ENCODE data around the gene TMED1. TPM values are rescaled to one million over a fixed set of nuclear protein-coding genes. Genes with fewer than 3 reads are reported as not detected.

TMED1 gene
- total RNA-seq, 1 donor from 2014 or later, result 13.3 TPM

- no peak for DNase-seq (ENCODE audit: low spot score)
Measured at GRCh38 chr19:10811391-10812111, 24.5 kb downstream of the TMED1 start.

- no peak for DNase-seq (ENCODE audit: low spot score)
Measured at GRCh38 chr19:10809651-10810285, 26.2 kb downstream of the TMED1 start.

GRCh38 chr19:10808937-10809649 lies 26.9 kb downstream of the TMED1 start:
- DNase-seq (ENCODE audit: low spot score), result no peak

GRCh38 chr19:10805758-10806247 lies 30.2 kb downstream of the TMED1 start:
- no peak for DNase-seq (ENCODE audit: low spot score)

GRCh38 chr19:10805065-10805757 lies 30.8 kb downstream of the TMED1 start:
- DNase-seq (ENCODE audit: low spot score), result no peak

- DNase-seq (ENCODE audit: low spot score), result no peak
Measured at GRCh38 chr19:10803252-10803651, 32.8 kb downstream of the TMED1 start.

- DNase-seq (ENCODE audit: low spot score), result no peak
Measured at GRCh38 chr19:10802479-10802878, 33.5 kb downstream of the TMED1 start.

- DNase-seq (ENCODE audit: low spot score), result no peak
Measured at GRCh38 chr19:10800488-10800887, 35.5 kb downstream of the TMED1 start.

- DNase-seq (ENCODE audit: low spot score), result no peak
Measured at GRCh38 chr19:10797541-10798256, 38.3 kb downstream of the TMED1 start.

- no peak for DNase-seq (ENCODE audit: low spot score)
Measured at GRCh38 chr19:10797078-10797477, 38.9 kb downstream of the TMED1 start.

- DNase-seq (ENCODE audit: low spot score), result no peak
Measured at GRCh38 chr19:10796653-10797052, 39.4 kb downstream of the TMED1 start.

GRCh38 chr19:10789866-10790265 lies 46.1 kb downstream of the TMED1 start:
- DNase-seq (ENCODE audit: low spot score), result no peak

GRCh38 chr19:10788146-10788545 lies 47.9 kb downstream of the TMED1 start:
- no peak for DNase-seq (ENCODE audit: low spot score)

- no peak for DNase-seq (ENCODE audit: low spot score)
Measured at GRCh38 chr19:10784257-10784656, 51.8 kb downstream of the TMED1 start.

- DNase-seq (ENCODE audit: low spot score), result no peak
Measured at GRCh38 chr19:10782795-10783194, 53.2 kb downstream of the TMED1 start.

Other genes starting within 250 kb of the TMED1 start
- 81.4 TPM for gene AP1M2, start 248.9 kb downstream of the TMED1 start, total RNA-seq
- 381 TPM for gene SLC44A2, start 210.7 kb downstream of the TMED1 start, total RNA-seq
- gene ILF3, start 181.9 kb downstream of the TMED1 start, total RNA-seq, result 331 TPM
- 64.2 TPM for gene QTRT1, start 134.8 kb downstream of the TMED1 start, total RNA-seq
- gene DNM2, start 118.1 kb downstream of the TMED1 start, total RNA-seq, result 352 TPM
- gene C19orf38, start 12.2 kb upstream of the TMED1 start, total RNA-seq, result 0.99 TPM
- 41.2 TPM for gene CARM1, start 35.3 kb upstream of the TMED1 start, total RNA-seq
- 60.9 TPM for gene YIPF2, start 92.4 kb upstream of the TMED1 start, total RNA-seq
- 17.2 TPM for gene TIMM29, start 92.6 kb upstream of the TMED1 start, total RNA-seq
- gene SMARCA4, start 124.8 kb upstream of the TMED1 start, total RNA-seq, result 140 TPM